HCT116 (cell line): ENCODE results near the gene MAGEC2. TPM values are rescaled to one million over a fixed set of nuclear protein-coding genes. Genes with fewer than 3 reads are reported as not detected.

ENCODE experiments used
- ATAC-seq: fragments of 200-7000 bp; cut with Tn5 transposase; 2 replicates; pipeline ENCODE4 v1.9.1; 2020; ENCODE audit warnings: mild to moderate bottlenecking, moderate library complexity
- BruUV-seq: library from RNA; stranded (reverse); fragments of 400-500 nt; replicated peaks from 2 replicates; lab custom pipeline; 2021; lab: Mats Ljungman, UMichigan
- CTCF ChIA-PET: fragments of 300-600 bp; sonication (Branson Sonifier 250); formaldehyde crosslinking; loops from one replicate; lab custom pipeline; 2021; ENCODE audit warnings: antibody characterized with exemption; lab: Charles Lee
- POLR2A ChIA-PET: fragments of 300-600, 350-600 bp; sonication (Branson Sonifier 250); formaldehyde crosslinking; loops from one replicate; lab custom pipeline; 2021; ENCODE audit warnings: antibody characterized with exemption; lab: Charles Lee
- RAD21 ChIA-PET, 2 experiments: fragments of 300-600 bp; sonication (Branson Sonifier 250); formaldehyde crosslinking; loops; one replicate each; lab custom pipeline; 2023; ENCODE audit warnings: low total read pairs in 2 of 2; ENCODE audit not compliant: uncharacterized antibody in 2 of 2, unreplicated experiment in 2 of 2, low non-redundant PET in 1 of 2; lab: Charles Lee
- DNase-seq: peaks from one replicate; pipeline ENCODE4 v3.0.0-alpha.2; 2010; ENCODE audit warnings: low read depth, low spot score
- H2AFZ ChIP-seq: fragments of 200-600 bp; shearing (Covaris generic), sonication (generic); 2 replicates; pipeline ENCODE4 v1.6.1; 2017; ENCODE audit warnings: low read depth, mixed run types, mixed read lengths, antibody characterized with exemption, low read length; ENCODE audit not compliant: poor library complexity, severe bottlenecking
- H3K27ac ChIP-seq: 2 replicates; pipeline ENCODE4 v1.5.1; 2012; ENCODE audit warnings: low read depth, low read length
- H3K27me3 ChIP-seq: fragments of 200-600 bp; sonication (generic); 2 replicates; pipeline ENCODE4 v1.6.1; 2016; ENCODE audit warnings: mixed run types, low read length, mixed read lengths; ENCODE audit not compliant: insufficient read depth
- H3K36me3 ChIP-seq, 2 experiments: fragments of 200-500 bp in 1 of 2; fragments of 200-600 bp in 1 of 2; sonication (Bioruptor generic) in 1 of 2; sonication (generic) in 1 of 2; 2 replicates each; pipeline versions ENCODE4 v1.5.1 to v1.6.1; 2014 to 2016; ENCODE audit warnings: low read length in 2 of 2, inconsistent platforms in 1 of 2, mixed read lengths in 1 of 2, mixed run types in 1 of 2; ENCODE audit not compliant: insufficient read depth in 2 of 2, control insufficient read depth in 1 of 2
- H3K4me1 ChIP-seq, 2 experiments: fragments of 200-600 bp in 1 of 2; sonication (generic) in 1 of 2; 2 replicates each; pipeline versions ENCODE4 v1.5.1 to v1.6.1; 2012 to 2017; ENCODE audit warnings: low read length in 2 of 2, inconsistent platforms in 1 of 2, mild to moderate bottlenecking in 1 of 2, mixed read lengths in 1 of 2, mixed run types in 1 of 2, moderate library complexity in 1 of 2; ENCODE audit not compliant: insufficient read depth in 2 of 2, control insufficient read depth in 1 of 2
- H3K4me2 ChIP-seq: fragments of 200-600 bp; sonication (generic); 2 replicates; pipeline ENCODE4 v1.6.1; 2017; ENCODE audit warnings: mixed run types, low read length, mixed read lengths
- H3K4me3 ChIP-seq, 2 experiments: fragments of 200-600 bp in 1 of 2; sonication (generic) in 1 of 2; replicated peaks in 1 of 2; 2 replicates each; pipeline ENCODE4 v1.5.1; 2011 to 2016; ENCODE audit warnings: low read length in 2 of 2, control low read depth in 1 of 2, low read depth in 1 of 2, mild to moderate bottlenecking in 1 of 2, mixed read lengths in 1 of 2, mixed run types in 1 of 2
- H3K79me2 ChIP-seq: fragments of 200-600 bp; sonication (generic); 2 replicates; pipeline ENCODE4 v1.6.1; 2017; ENCODE audit warnings: mild to moderate bottlenecking, mixed run types, low read length, moderate library complexity, mixed read lengths; ENCODE audit not compliant: insufficient read depth
- H3K9ac ChIP-seq: fragments of 200-600 bp; sonication (generic); 2 replicates; pipeline ENCODE4 v1.6.1; 2016; ENCODE audit warnings: low read length, mixed read lengths
- H3K9me2 ChIP-seq: fragments of 200-600 bp; sonication (generic), shearing (Covaris generic); 2 replicates; pipeline ENCODE4 v1.6.1; 2017; ENCODE audit warnings: mixed run types, mild to moderate bottlenecking, moderate library complexity; ENCODE audit not compliant: insufficient read depth
- H3K9me3 ChIP-seq, 2 experiments: fragments of 200-500 bp in 1 of 2; fragments of 200-600 bp in 1 of 2; sonication (Bioruptor generic) in 1 of 2; sonication (generic) in 1 of 2; 2 replicates each; pipeline ENCODE4 v1.6.1; 2014 to 2017; ENCODE audit warnings: low read length in 2 of 2, mixed read lengths in 2 of 2, inconsistent platforms in 1 of 2, low read depth in 1 of 2, mild to moderate bottlenecking in 1 of 2, mixed run types in 1 of 2, moderate library complexity in 1 of 2; ENCODE audit not compliant: control insufficient read depth in 1 of 2, insufficient read depth in 1 of 2
- H4K20me1 ChIP-seq: fragments of 200-600 bp; sonication (generic), shearing (Covaris generic); 2 replicates; pipeline ENCODE4 v1.6.1; 2017; ENCODE audit warnings: mixed run types, mild to moderate bottlenecking, moderate library complexity; ENCODE audit not compliant: insufficient read depth
- CBX3 ChIP-seq: IDR thresholded peaks from 2 replicates; pipeline ENCODE4 v1.6.1; 2012; ENCODE audit warnings: low read depth
- CEBPB ChIP-seq: IDR thresholded peaks from 2 replicates; pipeline ENCODE4 v1.6.1; 2012; ENCODE audit warnings: low read depth
- CTCF ChIP-seq, 3 experiments: fragments of 200-600 bp in 1 of 3; sonication (generic) in 1 of 3; IDR thresholded peaks in 2 of 3; conservative IDR thresholded peaks in 1 of 3; 2 replicates each; pipeline ENCODE4 v1.5.1; 2012 to 2017; ENCODE audit warnings: low read depth in 2 of 3, low read length in 2 of 3, antibody characterized with exemption in 1 of 3, borderline replicate concordance in 1 of 3, control low read depth in 1 of 3, mild to moderate bottlenecking in 1 of 3, mixed read lengths in 1 of 3, mixed run types in 1 of 3, moderate library complexity in 1 of 3; ENCODE audit not compliant: insufficient read depth in 1 of 3
- EGR1 ChIP-seq: IDR thresholded peaks from 2 replicates; pipeline ENCODE4 v1.6.1; 2012; ENCODE audit warnings: low read depth
- ELF1 ChIP-seq: IDR thresholded peaks from 2 replicates; pipeline ENCODE4 v1.6.1; 2012; ENCODE audit warnings: low read depth, borderline replicate concordance
- EZH2 ChIP-seq: fragments of 200-600 bp; sonication (generic); IDR thresholded peaks from 2 replicates; pipeline ENCODE4 v1.6.1; 2017; ENCODE audit warnings: antibody characterized with exemption, mixed run types
- EZH2phosphoT487 ChIP-seq: fragments of 200-600 bp; IDR thresholded peaks from 2 replicates; pipeline ENCODE4 v1.6.1; 2018; ENCODE audit warnings: antibody characterized with exemption, borderline replicate concordance
- FOSL1 ChIP-seq: IDR thresholded peaks from 2 replicates; pipeline ENCODE4 v1.6.1; 2012; ENCODE audit warnings: low read depth
- MAX ChIP-seq: IDR thresholded peaks from 2 replicates; pipeline ENCODE4 v1.6.1; 2012
- POLR2AphosphoS5 ChIP-seq: IDR thresholded peaks from 2 replicates; pipeline ENCODE4 v1.6.1; 2011; ENCODE audit warnings: mild to moderate bottlenecking, low read depth, low read length, moderate library complexity
- RAD21 ChIP-seq: IDR thresholded peaks from 2 replicates; pipeline ENCODE4 v1.6.1; 2012; ENCODE audit warnings: low read depth, mild to moderate bottlenecking
- REST ChIP-seq: IDR thresholded peaks from 2 replicates; pipeline ENCODE4 v1.6.1; 2012; ENCODE audit warnings: low read depth
- SP1 ChIP-seq: IDR thresholded peaks from 2 replicates; pipeline ENCODE4 v1.6.1; 2012; ENCODE audit warnings: low read depth
- SRF ChIP-seq: IDR thresholded peaks from 2 replicates; pipeline ENCODE4 v1.6.1; 2012; ENCODE audit warnings: low read depth
- YY1 ChIP-seq: IDR thresholded peaks from 2 replicates; pipeline ENCODE4 v1.6.1; 2011; ENCODE audit warnings: low read length, low read depth, moderate library complexity, mild to moderate bottlenecking; ENCODE audit not compliant: insufficient replicate concordance; ENCODE audit errors: extremely low read depth
- ZFX ChIP-seq: fragments of 450-650 bp; IDR thresholded peaks from 2 replicates; pipeline ENCODE4 v1.6.1; 2017
- ZNF274 ChIP-seq: fragments of 200-500 bp; sonication (Bioruptor generic); IDR thresholded peaks from 2 replicates; pipeline ENCODE4 v1.6.1; 2014; ENCODE audit warnings: mild to moderate bottlenecking, low read depth, low read length, inconsistent platforms
- intact Hi-C: fragments of 100-400 bp; cut with micrococcal nuclease; formaldehyde crosslinking; loops from 2 replicates; pipeline ENCODE4 v1.10.0; 2022
- total RNA-seq: library from RNA; stranded (reverse); gene quantifications from one replicate; pipeline ENCODE4 v1.2.1, GENCODE V29; 2021; ENCODE audit not compliant: unreplicated experiment
- TF ChIP-seq, protein P1 (sequence below): IDR thresholded peaks from 2 replicates; pipeline ENCODE4 v1.6.1; 2012
- TF ChIP-seq, protein P2 (sequence below): IDR thresholded peaks from 2 replicates; pipeline ENCODE4 v1.6.1; 2011; ENCODE audit warnings: mild to moderate bottlenecking, low read length, moderate library complexity; ENCODE audit not compliant: insufficient replicate concordance; ENCODE audit errors: extremely low read depth

The MAGEC2 gene
- total RNA-seq, 1 experiment from 2014 or later: not detected

GRCh38 chrX:142201113-142201512 is 4.0 kb downstream of the MAGEC2 start:
- TF ChIP-seq EZH2 (no peak), SRF (no peak), RAD21 (no peak), YY1 (no peak), SP1 (no peak), REST (no peak), ELF1 (no peak), CBX3 (no peak), POLR2AphosphoS5 (no peak), CEBPB (no peak), ZFX (no peak), CTCF (IDR thresholded peaks at IDR 0.05 in 2 of 3, conservative IDR thresholded peaks at IDR 0.05 in 1 of 3; ENCODE audit: borderline replicate concordance in 1 of 3, insufficient read depth in 1 of 3, low read depth in 2 of 3, low read length in 2 of 3) (no peak), MAX (no peak), EGR1 (no peak), FOSL1 (no peak), ZNF274 (no peak), EZH2phosphoT487 (no peak)
- TF ChIP-seq, protein P1, sequence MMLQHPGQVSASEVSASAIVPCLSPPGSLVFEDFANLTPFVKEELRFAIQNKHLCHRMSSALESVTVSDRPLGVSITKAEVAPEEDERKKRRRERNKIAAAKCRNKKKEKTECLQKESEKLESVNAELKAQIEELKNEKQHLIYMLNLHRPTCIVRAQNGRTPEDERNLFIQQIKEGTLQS: no peak
- TF ChIP-seq, protein P2, sequence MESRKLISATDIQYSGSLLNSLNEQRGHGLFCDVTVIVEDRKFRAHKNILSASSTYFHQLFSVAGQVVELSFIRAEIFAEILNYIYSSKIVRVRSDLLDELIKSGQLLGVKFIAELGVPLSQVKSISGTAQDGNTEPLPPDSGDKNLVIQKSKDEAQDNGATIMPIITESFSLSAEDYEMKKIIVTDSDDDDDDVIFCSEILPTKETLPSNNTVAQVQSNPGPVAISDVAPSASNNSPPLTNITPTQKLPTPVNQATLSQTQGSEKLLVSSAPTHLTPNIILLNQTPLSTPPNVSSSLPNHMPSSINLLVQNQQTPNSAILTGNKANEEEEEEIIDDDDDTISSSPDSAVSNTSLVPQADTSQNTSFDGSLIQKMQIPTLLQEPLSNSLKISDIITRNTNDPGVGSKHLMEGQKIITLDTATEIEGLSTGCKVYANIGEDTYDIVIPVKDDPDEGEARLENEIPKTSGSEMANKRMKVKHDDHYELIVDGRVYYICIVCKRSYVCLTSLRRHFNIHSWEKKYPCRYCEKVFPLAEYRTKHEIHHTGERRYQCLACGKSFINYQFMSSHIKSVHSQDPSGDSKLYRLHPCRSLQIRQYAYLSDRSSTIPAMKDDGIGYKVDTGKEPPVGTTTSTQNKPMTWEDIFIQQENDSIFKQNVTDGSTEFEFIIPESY: no peak
- TF ChIP-seq, all 23 proteins: peak for 0
- POLR2A ChIA-PET: no interaction called here
- CTCF ChIA-PET: no interaction called here

More at GRCh38 chrX:142201113-142201512, 4.0 kb downstream of the MAGEC2 start:
- no peak overlapping the region for H2AFZ ChIP-seq
- no peaks in the 10 kb centered on the region for H3K9me3 ChIP-seq
- H3K4me3 ChIP-seq: no peak overlapping the region
- H4K20me1 ChIP-seq: no peaks in the 10 kb centered on the region
- no peaks in the 10 kb centered on the region for H3K9me2 ChIP-seq
- ATAC-seq: no peak
- no peak for DNase-seq
- no TSS peak for BruUV-seq
- intact Hi-C loops: no loop called here
- H3K27ac ChIP-seq: no peak overlapping the region
- no peaks in the 10 kb centered on the region for H3K79me2 ChIP-seq
- no peak overlapping the region for H3K9ac ChIP-seq
- RAD21 ChIA-PET: no interaction called here
- no peaks in the 10 kb centered on the region for H3K36me3 ChIP-seq
- H3K4me1 ChIP-seq: no peaks in the 10 kb centered on the region
- no peak overlapping the region for H3K4me2 ChIP-seq
- no peaks in the 10 kb centered on the region for H3K27me3 ChIP-seq
